ENCODE measurements around the gene BICD1. TPM values are rescaled to one million over a fixed set of nuclear protein-coding genes. Genes with fewer than 3 reads are reported as not detected.

BICD1 gene
- total and polyA plus RNA-seq, 2 donors (not counting 3 experiments of a cell fraction or from before 2014, with no cell fraction given), result 12.2 to 51.0 TPM

- TF ChIP-seq MYC (IDR thresholded peaks at IDR 0.05; ENCODE audit: low read depth, low read length) (no peak), EZH2 (IDR thresholded peaks at IDR 0.05; ENCODE audit: borderline replicate concordance, low read depth, low read length, severe bottlenecking) (no peak), GATA2 (IDR thresholded peaks at IDR 0.05; ENCODE audit: insufficient read depth, insufficient read length, low read depth, low read length) (no peak), MAX (IDR thresholded peaks at IDR 0.05; ENCODE audit: insufficient read depth, insufficient read length) (no peak)
- Histone ChIP-seq H3K4me2 (ENCODE audit: insufficient read depth, low read length) (no peak overlapping the region), H2AFZ (ENCODE audit: low read depth, low read length) (no peak overlapping the region), H3K27ac (ENCODE audit: insufficient read depth, low read depth, low read length) (no peak overlapping the region), H3K79me2 (ENCODE audit: control insufficient read depth, insufficient read depth, low read length) (peaks cover 15% of the 10 kb centered on the region), H3K9me1 (replicated peaks; ENCODE audit: control insufficient read depth, extremely low read depth, insufficient read depth, low read length) (no peaks in the 10 kb centered on the region), H3K9ac (replicated peaks; ENCODE audit: extremely low read depth, insufficient read depth, low read length) (no peak overlapping the region), H4K20me1 (replicated peaks; ENCODE audit: control insufficient read depth, extremely low read depth, insufficient read depth, low read length) (no peaks in the 10 kb centered on the region), H3K27me3 (ENCODE audit: control insufficient read depth in 2 of 2, insufficient read depth in 2 of 2, low read length in 2 of 2) (no peaks in the 10 kb centered on the region), H3K9me3 (replicated peaks; ENCODE audit: control insufficient read depth, insufficient read depth, low read length) (no peaks in the 10 kb centered on the region), H3K4me1 (ENCODE audit: control insufficient read depth, extremely low read depth, insufficient read depth, low read length) (peaks cover 8% of the 10 kb centered on the region), H3K4me3 (replicated peaks in 1 of 3; ENCODE audit: insufficient read depth in 1 of 3, low read depth in 1 of 3, low read length in 3 of 3) (no peak overlapping the region), H3K36me3 (ENCODE audit: control insufficient read depth in 2 of 2, extremely low read depth in 1 of 2, insufficient read depth in 2 of 2, low read length in 2 of 2) (peaks cover 0 to 2% of the 10 kb centered on the region in 2 experiments)
- no peak for DNase-seq (ENCODE audit: low read depth, low spot score)
- dilution Hi-C loops (cut with MboI; ENCODE audit: extremely low pct_ligation_motif_present, low sequenced_read_pairs) (no loop called here), intact Hi-C loops (cut with micrococcal nuclease) (no loop called here)
- BruUV-seq (replicated peaks), result no TSS peak
- no peak for FAIRE-seq
- CTCF ChIA-PET, result interaction anchor here (1.7 kb wide), 1 partner anchor 11 kb away, joined by 3 read pairs; no protein-coding TSS in a partner anchor
- POLR2A ChIA-PET, result no interaction called here
Observed at GRCh38 chr12:32418903-32419519, 312.4 kb downstream of the BICD1 start.

GRCh38 chr12:32419520-32419960 is 312.9 kb downstream of the BICD1 start:
- H3K9me3 ChIP-seq (replicated peaks; ENCODE audit: control insufficient read depth, insufficient read depth, low read length), result no peaks in the 10 kb centered on the region
- intact Hi-C loops (cut with micrococcal nuclease) (no loop called here), dilution Hi-C loops (cut with MboI; ENCODE audit: extremely low pct_ligation_motif_present, low sequenced_read_pairs) (no loop called here)
- H3K4me3 ChIP-seq (replicated peaks in 1 of 3; ENCODE audit: insufficient read depth in 1 of 3, low read depth in 1 of 3, low read length in 3 of 3), result no peak overlapping the region
- no peak for TF ChIP-seq MAX (IDR thresholded peaks at IDR 0.05; ENCODE audit: insufficient read depth, insufficient read length)
- no peak for TF ChIP-seq MYC (IDR thresholded peaks at IDR 0.05; ENCODE audit: low read depth, low read length)
- no peak for TF ChIP-seq EZH2 (IDR thresholded peaks at IDR 0.05; ENCODE audit: borderline replicate concordance, low read depth, low read length, severe bottlenecking)
- no peak for TF ChIP-seq GATA2 (IDR thresholded peaks at IDR 0.05; ENCODE audit: insufficient read depth, insufficient read length, low read depth, low read length)
- H3K9ac ChIP-seq (replicated peaks; ENCODE audit: extremely low read depth, insufficient read depth, low read length), result no peak overlapping the region
- H3K36me3 ChIP-seq (ENCODE audit: control insufficient read depth in 2 of 2, extremely low read depth in 1 of 2, insufficient read depth in 2 of 2, low read length in 2 of 2), result peaks cover 0 to 2% of the 10 kb centered on the region in 2 experiments
- no peak overlapping the region for H3K4me2 ChIP-seq (ENCODE audit: insufficient read depth, low read length)
- no peaks in the 10 kb centered on the region for H3K27me3 ChIP-seq (ENCODE audit: control insufficient read depth in 2 of 2, insufficient read depth in 2 of 2, low read length in 2 of 2)
- POLR2A ChIA-PET, result no interaction called here
- peaks cover 13% of the 10 kb centered on the region for H3K79me2 ChIP-seq (ENCODE audit: control insufficient read depth, insufficient read depth, low read length)
- H3K9me1 ChIP-seq (replicated peaks; ENCODE audit: control insufficient read depth, extremely low read depth, insufficient read depth, low read length), result no peaks in the 10 kb centered on the region
- no peaks in the 10 kb centered on the region for H4K20me1 ChIP-seq (replicated peaks; ENCODE audit: control insufficient read depth, extremely low read depth, insufficient read depth, low read length)
- BruUV-seq (replicated peaks), result no TSS peak
- no peak overlapping the region for H3K27ac ChIP-seq (ENCODE audit: insufficient read depth, low read depth, low read length)
- DNase-seq (ENCODE audit: low read depth, low spot score) (no peak), FAIRE-seq (no peak)
- peaks cover 8% of the 10 kb centered on the region for H3K4me1 ChIP-seq (ENCODE audit: control insufficient read depth, extremely low read depth, insufficient read depth, low read length)
- CTCF ChIA-PET, result interaction anchor here (1.7 kb wide), 1 partner anchor 11 kb away, joined by 3 read pairs; no protein-coding TSS in a partner anchor
- H2AFZ ChIP-seq (ENCODE audit: low read depth, low read length), result no peak overlapping the region
